NCI-H1105 (cell line): ENCODE results near the gene SSH2.

Source experiments
- DNase-seq: peaks from one replicate; lab custom pipeline; 2025; lab: John Stamatoyannopoulos, UW

SSH2 gene

DNA sequence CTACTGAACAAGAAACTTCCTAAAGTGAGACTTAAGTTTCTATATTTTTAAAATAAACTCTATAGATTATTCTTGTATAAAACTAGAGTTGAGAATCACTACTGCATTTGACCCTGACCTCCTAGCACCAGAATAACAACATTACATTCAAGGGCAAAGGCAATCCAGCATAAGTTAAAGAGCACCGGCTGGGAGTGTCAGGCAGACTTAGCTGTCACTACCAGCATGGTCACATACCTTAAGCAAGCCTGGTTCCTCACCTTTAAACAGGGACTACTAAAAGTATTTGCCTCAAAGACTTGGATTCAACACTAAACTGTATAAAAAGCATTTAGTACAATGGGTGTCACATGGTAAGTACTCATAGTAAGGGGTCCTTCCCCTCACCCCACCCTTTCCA lies 90.4 kb downstream of the SSH2 start:
- DNase-seq, result no peak

DNA sequence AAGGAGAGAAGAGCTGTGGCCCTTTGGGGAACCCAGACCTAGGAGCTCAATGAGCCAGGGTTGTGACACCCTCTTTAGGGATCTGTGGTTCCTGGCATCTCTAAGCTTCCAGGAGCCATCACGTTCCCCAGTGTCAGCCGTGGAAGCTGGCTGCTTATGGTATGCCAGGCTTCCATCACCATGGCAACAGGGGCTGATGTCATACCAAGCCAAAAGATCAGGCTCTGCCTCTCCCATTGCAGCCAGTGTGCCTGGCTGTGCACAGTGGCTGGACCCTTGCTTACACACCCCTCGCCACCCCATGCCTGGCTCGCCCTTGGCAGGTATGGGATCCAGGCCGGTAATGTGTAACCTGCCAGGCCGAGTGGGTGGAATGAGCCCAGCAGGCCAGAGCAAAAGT lies 91.1 kb downstream of the SSH2 start:
- no peak for DNase-seq

DNA sequence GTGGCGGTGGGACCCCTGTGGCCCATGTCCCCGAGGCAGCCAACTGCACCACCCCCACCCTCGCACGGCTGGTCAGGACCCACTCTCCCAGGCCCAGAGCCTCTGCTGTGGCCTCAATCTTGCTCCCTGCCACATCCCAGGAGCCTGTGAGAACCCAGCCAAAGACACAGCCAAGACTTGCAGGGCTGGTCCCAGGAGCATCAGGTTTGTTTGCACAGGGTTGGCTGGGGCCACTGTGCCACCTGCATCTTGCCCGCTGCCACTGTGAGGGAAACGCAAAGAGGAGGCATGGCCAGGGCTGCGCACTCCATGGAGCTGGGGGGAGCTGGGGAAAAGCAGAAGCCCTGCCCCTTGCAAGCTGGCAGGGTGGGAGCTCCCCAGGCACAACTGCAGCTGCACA lies 92.5 kb downstream of the SSH2 start:
- DNase-seq, result no peak

DNA sequence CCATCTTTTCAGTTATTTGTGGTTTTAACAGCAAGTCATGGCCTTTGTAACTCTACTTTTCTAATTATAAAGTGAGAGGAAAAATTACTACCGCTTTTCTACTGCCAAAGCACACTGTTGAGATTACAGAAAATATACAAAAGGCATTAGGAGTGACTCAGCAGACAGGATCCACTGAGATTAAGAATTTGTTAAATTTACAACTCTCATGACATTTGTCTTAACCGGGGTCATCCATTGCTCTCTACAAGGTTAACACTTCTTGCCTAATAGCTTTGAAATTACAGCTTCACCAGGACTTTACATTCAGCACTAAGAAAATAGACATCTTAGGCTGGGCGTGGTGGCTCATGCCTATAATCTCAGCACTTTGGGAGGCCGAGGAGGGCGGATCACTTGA lies 93.4 kb downstream of the SSH2 start:
- DNase-seq, result no peak

DNA sequence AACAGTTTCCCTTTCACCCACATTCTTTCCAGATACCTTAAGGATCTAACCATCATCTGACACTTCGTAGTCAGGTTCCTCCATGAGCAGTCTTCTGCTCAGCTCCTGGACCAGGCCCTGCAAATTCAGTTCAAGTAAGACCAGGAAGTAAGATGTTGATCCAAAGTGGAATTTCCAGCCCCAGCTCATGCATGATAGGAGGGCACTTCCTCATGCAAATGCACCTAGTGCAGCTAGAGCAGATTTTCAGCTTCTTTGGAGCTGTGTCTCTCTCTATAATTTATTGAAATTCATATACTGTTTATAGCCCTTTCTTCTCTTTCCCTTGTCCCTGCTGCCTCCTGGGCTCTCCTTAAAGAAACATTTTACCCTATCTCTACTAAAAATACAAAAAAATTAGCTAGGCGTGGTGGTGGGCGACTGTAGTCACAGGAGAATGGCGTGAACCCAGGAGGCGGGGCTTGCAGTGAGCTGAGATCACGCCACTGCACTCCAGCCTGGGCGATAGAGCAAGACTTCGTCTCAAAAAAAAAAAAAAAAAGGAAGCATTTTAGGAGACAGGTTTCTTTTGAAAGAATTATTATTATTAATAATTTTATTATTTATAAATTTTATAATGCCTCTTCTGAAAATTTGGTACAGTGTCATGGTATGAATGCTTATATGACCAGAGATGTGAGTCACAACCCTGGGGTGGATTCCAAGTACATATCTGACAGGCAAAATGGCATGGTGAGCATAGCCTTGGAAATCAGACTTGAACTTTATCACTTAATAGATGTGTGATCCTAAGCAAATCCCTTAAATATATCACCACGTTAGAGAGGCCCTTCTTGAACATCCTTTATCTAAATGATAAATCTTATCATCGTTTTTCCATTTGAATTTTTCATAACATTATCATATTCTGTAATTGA lies 94.3 kb downstream of the SSH2 start:
- DNase-seq, result no peak

- DNase-seq, result no peak
These were observed 96.2 kb downstream of the SSH2 start for GRCh38 chr17:29833801-29834200.

DNA sequence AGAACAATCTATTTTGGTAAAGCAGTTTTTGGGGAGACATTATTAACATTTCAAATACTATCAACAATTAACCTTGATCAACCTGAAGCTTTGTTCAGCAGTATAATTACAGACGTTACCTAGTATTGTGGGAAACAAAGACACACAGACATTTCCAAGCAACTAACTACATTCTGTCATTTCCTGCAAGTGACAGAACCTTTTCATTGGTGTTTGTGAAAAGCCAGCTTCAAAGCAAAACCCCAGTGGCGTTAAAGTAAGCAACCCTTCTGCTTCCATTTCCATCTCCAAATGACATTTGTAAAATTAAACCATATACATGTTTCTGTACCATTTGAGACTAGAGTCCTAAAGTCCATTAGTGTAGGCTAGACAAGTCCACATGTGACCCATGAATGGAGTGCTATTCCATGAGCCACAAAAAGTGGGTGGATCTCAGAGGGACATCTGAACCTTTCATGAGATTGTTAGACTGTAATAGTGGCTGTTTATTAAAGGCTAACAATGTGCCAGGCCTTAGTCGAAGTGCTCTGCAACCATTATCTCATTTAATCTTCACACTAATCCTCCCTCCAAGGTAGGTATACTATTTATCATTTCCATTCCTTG lies 101.2 kb downstream of the SSH2 start:
- no peak for DNase-seq

DNA sequence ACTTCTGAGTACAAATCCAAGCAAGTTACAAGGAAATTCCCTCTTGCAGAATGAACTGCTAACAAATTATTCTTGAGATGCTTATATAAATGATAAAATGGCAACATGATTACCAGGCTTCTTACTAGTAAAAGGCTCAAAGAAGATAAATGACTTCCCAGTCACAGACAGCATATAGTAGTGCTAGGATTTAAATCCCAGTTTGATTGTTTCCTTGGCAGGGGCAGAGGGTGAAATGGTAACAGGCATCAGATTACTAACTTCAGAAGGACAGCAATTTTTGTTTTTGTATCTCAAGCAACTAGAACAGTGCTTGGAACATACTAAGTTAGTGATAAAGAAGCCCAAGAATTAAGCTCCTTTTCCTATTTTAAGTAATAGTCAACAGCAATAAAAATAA lies 102.8 kb downstream of the SSH2 start:
- DNase-seq, result no peak

DNA sequence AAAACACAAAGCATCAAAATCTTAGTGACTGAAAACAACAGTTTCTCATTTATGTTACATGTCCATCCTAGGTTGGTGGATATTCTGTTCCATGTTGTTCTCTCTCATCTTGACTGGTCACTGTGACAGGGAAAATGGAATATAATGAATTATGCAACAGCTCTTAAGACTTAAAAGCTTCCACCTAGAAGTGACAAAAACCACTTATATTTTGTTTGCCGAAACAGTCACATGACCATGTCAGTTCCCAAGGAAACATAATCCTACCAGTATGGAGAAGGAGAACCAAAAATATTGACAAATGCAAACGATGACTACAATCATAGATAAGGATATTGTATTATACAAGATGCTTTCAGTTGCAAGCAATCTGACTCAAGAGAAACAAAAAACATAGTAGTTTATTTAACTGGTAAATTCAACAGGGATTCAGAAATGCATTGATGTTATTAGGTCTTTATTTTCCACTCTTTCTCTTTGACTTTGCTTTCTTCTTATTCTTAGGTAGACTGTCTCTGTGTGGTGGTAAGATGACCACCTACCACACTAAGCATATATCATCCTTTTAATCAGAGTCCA lies 103.8 kb downstream of the SSH2 start:
- DNase-seq, result no peak

- DNase-seq, result no peak
These were observed 104.4 kb downstream of the SSH2 start for GRCh38 chr17:29825604-29826003.

DNA sequence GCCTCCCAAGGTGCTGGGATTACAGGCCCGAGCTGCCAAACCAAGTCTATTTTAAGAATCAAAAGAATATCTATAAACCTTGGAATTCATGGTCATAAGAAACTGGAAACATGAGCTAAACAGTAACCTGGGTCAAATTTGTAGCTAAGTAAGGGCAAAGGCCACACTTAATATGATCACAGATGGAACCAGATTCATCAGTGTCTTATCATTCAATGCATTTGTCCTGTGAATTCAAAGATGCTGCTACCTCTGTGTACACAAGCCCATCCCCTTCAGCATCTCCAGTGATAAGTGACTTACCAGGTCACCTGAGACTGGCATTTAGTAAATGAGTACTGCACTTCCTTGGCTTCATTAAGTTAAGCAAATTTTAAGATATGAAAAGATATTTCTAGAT lies 108.1 kb downstream of the SSH2 start:
- DNase-seq, result no peak

GRCh38 chr17:29820425-29820824 lies 109.6 kb downstream of the SSH2 start:
- DNase-seq, result no peak

DNA sequence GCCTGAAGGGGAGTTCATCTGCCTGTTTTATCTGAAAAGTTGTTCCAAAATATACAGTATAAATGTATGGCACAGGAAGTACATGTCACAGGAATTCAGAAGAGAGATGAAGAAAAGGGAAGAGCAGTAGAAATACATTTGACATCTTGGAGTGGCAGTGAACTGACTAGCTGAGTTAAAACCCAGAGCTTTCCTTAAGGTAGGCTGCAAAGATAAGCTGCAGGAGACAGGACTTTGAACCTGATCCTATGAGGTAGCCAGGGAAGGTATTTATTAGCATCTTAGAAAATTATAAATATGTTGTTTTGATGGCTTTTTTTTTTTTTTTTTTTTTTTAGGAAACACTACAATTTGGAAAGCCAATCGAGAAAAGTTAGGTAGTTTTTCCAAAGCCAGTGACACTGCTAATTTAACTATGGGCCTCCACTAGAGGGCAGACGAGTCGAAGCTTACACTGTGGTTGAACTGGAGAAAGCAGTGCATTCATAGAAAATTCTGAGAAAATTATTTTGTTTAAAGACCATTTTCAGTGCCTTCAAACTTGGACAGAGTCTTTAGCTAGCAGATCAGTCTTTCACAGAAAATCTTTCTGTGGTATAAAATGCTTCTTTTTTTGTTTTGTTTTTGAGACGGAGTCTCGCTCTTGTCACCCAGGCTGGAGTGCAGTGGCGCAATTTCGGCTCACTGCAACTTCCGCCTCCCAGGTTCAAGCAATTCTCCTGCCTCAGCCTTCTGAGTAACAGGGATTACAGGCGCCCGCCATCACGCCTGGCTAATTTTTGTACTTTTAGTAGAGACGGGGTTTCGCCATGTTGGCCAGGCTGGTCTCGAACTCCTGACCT lies 122.3 kb downstream of the SSH2 start:
- peak; percentile 36 for DNase-seq

- no peak for DNase-seq
These were observed 127.8 kb downstream of the SSH2 start for GRCh38 chr17:29802246-29802645.

DNA sequence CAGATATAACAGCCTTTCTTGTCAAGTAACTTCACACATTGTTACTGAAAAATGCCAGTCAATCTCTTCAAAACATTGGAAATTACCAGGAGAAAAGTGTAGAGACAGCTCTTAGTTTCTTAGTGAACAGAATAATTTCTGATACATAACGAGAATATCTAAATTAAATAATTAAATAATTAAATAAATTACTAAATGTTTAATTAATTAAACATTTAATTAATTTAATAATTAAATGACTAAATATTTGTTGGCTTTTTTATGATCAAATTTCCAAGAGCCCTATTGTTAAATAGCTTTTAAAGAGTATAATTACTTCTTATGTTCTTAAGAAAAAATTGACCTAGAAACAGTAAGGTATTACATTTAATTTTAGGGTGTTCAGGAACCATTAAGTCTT lies 129.6 kb downstream of the SSH2 start:
- DNase-seq, result no peak

GRCh38 chr17:29796652-29797051 lies 133.4 kb downstream of the SSH2 start:
- no peak for DNase-seq

- DNase-seq, result no peak
These were observed 136.5 kb downstream of the SSH2 start for GRCh38 chr17:29793501-29793900.

DNA sequence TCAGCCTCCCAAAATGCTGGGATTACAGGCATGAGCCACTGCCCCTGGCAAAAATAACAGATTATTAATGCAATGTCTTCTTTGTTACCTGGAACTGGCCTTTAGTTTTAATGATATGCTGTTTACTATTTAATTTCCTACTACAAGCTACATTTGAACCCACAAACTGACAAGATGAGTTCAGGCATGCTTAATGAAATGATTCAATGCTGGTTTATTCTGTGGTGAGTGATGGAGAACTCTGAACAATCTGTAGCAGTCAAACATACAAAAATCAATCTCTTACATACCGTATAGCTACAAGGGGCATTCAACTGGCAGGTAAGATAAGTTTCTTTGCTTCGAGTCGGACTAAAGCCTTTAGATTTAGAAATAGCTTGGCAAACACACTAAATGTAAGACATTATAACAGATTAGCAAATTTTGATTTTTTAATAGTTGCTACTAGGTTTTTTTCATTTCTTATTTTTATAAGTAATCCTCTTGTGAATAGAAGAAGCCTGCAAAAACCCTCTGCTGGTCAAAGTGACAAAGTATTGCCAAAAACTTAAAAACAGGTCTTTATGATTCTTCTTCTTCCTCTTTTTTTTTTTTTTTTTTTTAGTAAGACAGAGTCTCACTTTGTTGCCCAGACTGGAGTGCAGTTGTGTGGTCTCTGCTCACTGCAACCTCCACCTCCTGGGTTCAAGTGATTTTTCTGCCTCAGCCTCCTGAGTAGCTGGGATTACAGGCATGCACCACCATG lies 138.5 kb downstream of the SSH2 start:
- no peak for DNase-seq

DNA sequence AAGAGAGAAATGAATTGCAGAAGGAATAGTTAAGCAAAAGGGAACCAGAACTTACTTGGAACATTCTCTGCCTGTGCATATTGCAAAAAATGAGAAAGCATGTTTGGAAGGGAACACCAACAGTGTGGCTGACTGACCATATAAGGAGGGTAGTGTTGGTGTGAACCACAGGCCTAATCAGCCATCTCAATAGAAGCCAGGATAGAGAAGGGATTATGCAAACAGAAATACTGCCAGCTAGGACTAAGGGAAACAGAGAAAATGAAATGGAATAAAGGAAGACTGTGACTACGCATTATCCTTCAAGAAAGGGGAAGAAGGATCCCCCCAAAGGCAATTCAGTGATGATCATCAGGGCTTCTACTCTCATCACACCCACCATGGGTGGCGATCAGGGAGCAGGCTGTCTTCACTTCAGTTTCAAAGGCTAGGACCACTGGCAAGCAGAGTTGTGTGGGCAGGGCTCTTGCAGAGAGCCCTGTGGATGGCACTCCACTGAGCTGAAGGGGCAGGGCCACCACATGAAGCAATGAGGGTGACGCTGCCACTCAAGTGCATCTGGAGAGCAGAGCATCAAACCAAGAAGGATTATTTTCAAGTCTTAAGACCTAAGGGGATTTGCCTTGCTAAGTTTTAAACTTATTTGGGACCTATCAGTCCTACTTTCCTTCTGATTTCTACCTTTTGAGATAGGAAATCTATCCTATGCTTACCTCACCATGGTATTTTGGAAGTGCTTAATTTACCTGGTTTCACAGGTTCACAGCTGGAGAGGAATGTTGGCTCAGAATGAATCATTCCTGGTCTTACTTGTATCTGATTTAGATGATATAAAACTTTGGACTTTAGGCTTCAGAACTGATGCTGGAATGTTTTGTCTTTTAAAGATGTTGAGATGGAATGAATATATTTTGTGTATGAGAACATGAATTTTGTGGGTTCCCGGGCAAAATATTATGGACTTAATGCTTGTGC lies 140.5 kb downstream of the SSH2 start:
- DNase-seq, result no peak

GRCh38 chr17:29787995-29788394 lies 142.0 kb downstream of the SSH2 start:
- DNase-seq, result no peak
